ENCODE measurements around the gene TTC13.

Gene TTC13

DNA sequence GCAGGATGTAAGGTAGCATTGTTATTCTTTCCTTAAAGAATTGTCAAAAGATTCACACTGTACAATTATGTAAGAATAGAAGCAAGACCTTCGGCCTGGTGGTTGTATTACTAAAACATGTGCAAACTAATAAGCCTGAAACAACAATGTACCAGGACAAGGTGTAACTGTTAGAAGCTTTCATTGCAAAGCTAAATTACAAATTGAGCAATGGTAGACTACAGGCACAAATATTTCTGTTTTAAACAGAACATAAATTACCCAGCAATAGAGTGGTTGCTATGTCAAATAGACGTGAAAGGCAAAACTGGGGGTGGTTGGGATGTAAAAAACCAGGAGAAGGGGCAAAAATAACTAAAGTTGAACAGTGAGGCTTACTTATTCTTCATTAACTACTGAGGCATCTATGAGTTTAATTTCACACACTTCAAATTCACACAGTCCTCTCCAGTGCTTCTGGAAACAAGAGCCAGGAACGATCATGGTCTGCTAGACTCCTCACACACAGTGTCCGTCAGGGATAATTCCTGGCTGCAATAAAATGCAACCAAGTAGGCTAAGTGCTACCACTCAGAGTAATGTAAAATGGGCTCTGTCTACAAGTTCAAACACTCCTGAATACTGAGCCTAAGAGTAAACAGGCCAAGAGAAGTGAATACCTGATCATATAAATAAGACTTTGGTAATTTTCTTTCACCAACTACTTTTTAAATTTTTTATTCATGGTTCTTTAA, 71.0 kb downstream of the TTC13 start:
- no peak for DNase-seq (ENCODE audit: low spot score)

- no peak for DNase-seq (ENCODE audit: low spot score)
These were observed 72.4 kb downstream of the TTC13 start for GRCh38 chr1:230906226-230906625.

GRCh38 chr1:230905733-230906132, 72.9 kb downstream of the TTC13 start:
- peak; percentile 15 for DNase-seq (ENCODE audit: low spot score)

DNA sequence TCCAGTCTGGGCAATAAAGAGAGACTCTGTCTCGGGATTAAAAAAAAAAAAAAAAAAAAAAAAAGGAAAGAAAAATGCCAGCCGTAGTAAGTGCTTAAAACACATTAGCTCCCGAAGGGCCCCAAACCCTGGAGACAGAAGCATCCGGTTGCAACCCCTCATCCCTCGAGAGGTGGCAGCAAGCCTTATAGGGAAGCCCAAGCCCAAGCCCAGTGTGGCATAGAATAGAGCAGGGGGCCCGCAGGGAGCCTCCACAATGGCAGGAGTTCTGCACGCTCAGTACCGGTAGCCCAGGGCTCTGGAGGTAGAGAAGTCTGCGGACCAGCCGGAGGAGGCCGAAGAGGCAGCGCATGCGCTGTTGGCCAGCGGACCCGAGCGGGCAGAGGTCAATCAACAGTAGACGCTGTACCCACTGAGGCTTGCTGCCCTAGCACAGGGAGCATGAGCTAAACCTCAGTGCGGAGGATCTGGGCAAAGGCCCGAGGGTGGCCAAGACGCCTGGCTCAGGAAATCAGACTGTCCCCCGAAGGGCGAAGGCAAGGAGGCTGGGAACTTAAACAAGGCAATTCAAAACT, 76.2 kb downstream of the TTC13 start:
- DNase-seq (ENCODE audit: low spot score), result no peak

- DNase-seq (ENCODE audit: low spot score), result no peak
These were observed 77.0 kb downstream of the TTC13 start for GRCh38 chr1:230901671-230902070.

DNA sequence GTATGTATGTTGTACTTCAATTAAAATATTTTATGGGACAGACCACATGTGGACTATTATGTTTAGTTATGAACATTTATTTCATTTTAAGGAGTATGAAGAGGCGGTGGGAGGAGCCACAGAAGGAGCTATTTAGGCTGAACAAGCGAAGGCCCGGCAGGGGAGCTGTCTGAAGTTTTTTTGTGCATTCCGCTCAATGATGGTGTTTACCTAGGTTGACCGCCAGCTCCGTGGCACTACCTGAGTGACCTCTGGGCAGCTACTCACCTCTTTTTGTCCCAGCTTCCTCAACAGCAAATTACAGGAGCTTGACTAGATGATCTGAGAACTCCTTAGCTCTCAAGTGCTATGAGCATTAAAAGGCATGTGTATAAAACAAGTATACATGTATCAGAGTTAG, 77.7 kb downstream of the TTC13 start:
- no peak for DNase-seq (ENCODE audit: low spot score)

GRCh38 chr1:230899841-230900251, 78.8 kb downstream of the TTC13 start:
- DNase-seq (ENCODE audit: low spot score), result no peak

- no peak for DNase-seq (ENCODE audit: low spot score)
These were observed 79.9 kb downstream of the TTC13 start for GRCh38 chr1:230898748-230899147.

GRCh38 chr1:230898144-230898543, 80.5 kb downstream of the TTC13 start:
- DNase-seq (ENCODE audit: low spot score), result no peak

DNA sequence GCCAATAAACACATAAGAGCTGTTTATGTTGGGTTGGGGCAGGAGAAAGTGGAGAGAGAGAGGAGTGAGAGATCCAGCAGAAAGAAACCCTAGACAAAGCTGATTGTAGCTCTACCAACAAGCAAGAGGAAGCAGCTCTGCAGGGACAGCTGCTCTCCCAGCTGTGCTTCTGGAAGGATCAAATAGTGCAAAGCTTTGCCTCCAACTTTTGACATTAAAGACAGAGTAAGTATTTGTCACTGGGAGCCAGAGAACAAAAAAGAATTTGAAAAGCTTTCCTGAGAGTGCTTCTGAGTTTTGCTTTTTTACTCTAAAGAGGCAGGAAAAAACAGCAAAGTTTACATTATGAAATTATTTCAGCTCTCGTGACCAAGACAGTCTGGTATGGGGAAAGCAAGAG, 81.9 kb downstream of the TTC13 start:
- no peak for DNase-seq (ENCODE audit: low spot score)

GRCh38 chr1:230895452-230895851, 83.2 kb downstream of the TTC13 start:
- DNase-seq (ENCODE audit: low spot score), result no peak

- DNase-seq (ENCODE audit: low spot score), result no peak
These were observed 84.0 kb downstream of the TTC13 start for GRCh38 chr1:230894664-230895063.

GRCh38 chr1:230894032-230894431, 84.6 kb downstream of the TTC13 start:
- no peak for DNase-seq (ENCODE audit: low spot score)

GRCh38 chr1:230892018-230892491, 86.6 kb downstream of the TTC13 start:
- DNase-seq (ENCODE audit: low spot score), result no peak

- DNase-seq (ENCODE audit: low spot score), result no peak
These were observed 87.2 kb downstream of the TTC13 start for GRCh38 chr1:230891413-230891812.

GRCh38 chr1:230884646-230885045, 94.0 kb downstream of the TTC13 start:
- no peak for DNase-seq (ENCODE audit: low spot score)

- no peak for DNase-seq (ENCODE audit: low spot score)
These were observed 94.7 kb downstream of the TTC13 start for GRCh38 chr1:230883967-230884366.

GRCh38 chr1:230879778-230880177, 98.9 kb downstream of the TTC13 start:
- no peak for DNase-seq (ENCODE audit: low spot score)

DNA sequence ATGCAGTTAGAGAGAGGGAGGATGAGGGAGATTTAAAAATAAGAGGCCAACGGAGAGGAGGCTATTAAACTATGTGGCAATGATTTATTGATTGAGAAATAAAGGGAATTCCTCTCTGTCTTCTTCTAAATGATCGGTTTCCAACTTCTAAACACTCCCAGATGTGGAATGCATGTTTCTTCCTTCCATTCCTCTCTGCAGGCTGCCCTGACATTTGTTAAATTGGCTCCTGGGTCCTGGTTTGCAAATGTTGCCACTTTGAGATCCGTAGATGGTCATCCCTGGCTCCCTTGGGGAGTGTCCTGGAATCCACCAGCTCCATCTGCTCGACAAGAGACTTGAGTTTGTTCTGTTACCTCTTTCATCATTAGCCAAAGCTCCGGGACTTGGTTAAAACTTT, 100.1 kb downstream of the TTC13 start:
- no peak for DNase-seq (ENCODE audit: low spot score)

DNA sequence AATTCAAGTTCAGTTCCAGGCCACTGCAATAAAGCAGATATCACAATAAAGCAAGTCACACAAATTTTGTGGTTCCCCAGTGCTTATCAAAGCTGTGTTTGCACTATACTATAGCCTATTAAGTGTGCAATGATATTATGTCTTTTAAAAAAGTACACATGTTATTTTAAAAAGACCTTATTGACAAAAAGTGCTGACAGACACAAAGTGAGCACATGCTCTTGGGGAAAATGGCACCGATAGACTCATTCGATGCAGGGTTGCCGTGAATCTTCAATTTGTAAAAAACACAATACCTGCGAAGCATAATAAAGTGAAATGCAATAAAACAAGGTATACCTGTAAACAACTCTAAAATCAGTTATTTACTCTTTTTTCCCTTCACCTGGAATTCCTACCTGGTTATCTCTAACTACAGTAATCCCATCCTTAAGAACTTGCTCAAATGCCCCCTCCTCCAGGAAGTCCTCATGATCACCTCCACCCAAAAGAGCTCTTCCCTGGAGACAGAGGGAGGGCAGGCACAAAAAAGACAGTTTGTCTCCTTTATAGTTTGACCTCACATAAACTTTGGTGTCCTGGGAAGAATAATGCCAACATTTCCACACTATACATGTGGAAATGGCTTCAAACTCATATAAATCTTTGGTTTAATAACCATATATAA, 100.6 kb downstream of the TTC13 start:
- no peak for DNase-seq (ENCODE audit: low spot score)

DNA sequence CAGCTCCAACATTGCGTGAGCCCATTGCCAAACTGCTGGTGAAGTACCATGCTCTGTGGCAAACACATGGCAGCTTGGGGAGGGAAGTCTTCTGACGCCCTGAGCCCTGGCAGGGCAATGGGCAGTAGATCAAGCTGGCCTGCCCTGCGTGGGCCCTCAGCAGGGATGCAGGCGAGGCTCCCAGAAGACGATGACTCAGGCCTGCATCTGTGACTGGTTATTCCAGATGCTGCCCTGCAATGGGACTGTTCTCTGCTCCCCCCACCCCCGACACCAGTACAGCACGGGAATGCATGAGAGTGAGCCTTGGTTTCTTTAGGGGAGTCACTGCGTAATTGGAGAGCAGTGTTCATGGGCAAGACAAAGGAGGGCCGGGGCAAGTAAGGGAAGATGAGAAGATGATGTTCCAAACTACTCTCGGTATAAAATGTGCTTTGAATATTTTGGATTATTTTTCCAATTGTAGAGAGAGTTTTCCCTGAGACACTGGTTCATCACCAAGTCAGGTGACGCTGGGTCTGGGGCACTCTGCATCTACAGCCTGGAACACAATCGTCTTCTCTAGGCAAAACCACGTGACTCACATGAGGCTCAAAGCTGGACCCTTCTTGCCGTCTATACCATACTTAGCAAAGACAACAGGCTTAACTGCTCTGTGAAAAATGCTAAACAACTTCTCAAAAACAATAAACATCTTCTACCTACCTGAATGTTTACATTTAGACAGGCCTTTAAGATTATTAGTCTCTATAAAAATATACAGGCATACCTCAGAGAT, 101.3 kb downstream of the TTC13 start:
- DNase-seq (ENCODE audit: low spot score), result no peak

DNA sequence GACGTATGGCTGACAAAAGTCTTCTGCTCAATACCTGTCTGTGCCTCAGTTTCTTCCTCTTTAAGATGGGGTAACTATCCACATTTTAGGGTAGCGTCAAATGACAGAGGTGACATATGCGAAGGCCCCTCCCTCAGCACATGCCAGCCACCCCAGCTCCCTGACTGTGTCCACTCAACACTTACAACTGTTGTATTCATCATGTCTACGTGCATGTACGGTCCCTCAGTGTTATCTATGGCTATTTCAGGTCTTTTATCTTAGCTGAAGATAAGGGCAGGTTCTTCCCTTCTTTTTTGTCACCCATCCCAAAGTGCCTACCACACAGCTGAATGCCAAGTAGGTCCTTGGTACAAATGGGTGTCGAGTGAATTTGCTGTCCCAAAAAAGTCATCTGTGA, 102.0 kb downstream of the TTC13 start:
- DNase-seq (ENCODE audit: low spot score), result no peak

- no peak for DNase-seq (ENCODE audit: low spot score)
These were observed 103.3 kb downstream of the TTC13 start for GRCh38 chr1:230875370-230875769.

All from kidney capillary endothelial cell (primary cell).